Panc1 (cell line): ENCODE results near the gene SSR4. TPM values are rescaled to one million over a fixed set of nuclear protein-coding genes. Genes with fewer than 3 reads are reported as not detected.

Experiments
- ATAC-seq: fragments of 200-7000 bp; cut with Tn5 transposase; 2 replicates; pipeline ENCODE4 v1.9.1; 2020; ENCODE audit warnings: mild to moderate bottlenecking, moderate library complexity
- BruUV-seq: library from RNA; stranded (reverse); fragments of 400-500 nt; replicated peaks from 2 replicates; lab custom pipeline; 2021; lab: Mats Ljungman, UMichigan
- CTCF ChIA-PET: fragments of 300-600 bp; sonication (Branson Sonifier 250); formaldehyde crosslinking; loops from one replicate; lab custom pipeline; 2022; ENCODE audit warnings: antibody characterized with exemption; lab: Charles Lee
- POLR2A ChIA-PET: fragments of 300-600 bp; sonication (Branson Sonifier 250); formaldehyde crosslinking; loops from one replicate; lab custom pipeline; 2022; ENCODE audit warnings: antibody characterized with exemption; lab: Charles Lee
- DNase-seq: peaks from one replicate; pipeline ENCODE4 v3.0.0-alpha.2; 2010; ENCODE audit warnings: low read depth, low spot score
- H3K27ac ChIP-seq: 2 replicates; pipeline ENCODE4 v1.5.1; 2011; ENCODE audit warnings: mild to moderate bottlenecking, low read length, inconsistent platforms
- H3K27me3 ChIP-seq: fragments of 200-500 bp; sonication (Bioruptor generic); 2 replicates; pipeline ENCODE4 v1.6.0; 2014; ENCODE audit warnings: low read length, inconsistent platforms; ENCODE audit not compliant: control insufficient read depth, insufficient read depth
- H3K36me3 ChIP-seq: fragments of 200-500 bp; sonication (Bioruptor generic); 2 replicates; pipeline ENCODE4 v1.5.1; 2014; ENCODE audit warnings: inconsistent platforms, mild to moderate bottlenecking, low read length, moderate library complexity; ENCODE audit not compliant: control insufficient read depth, insufficient read depth
- H3K4me1 ChIP-seq: 2 replicates; pipeline ENCODE4 v1.5.1; 2011; ENCODE audit warnings: inconsistent platforms, mild to moderate bottlenecking, low read length, moderate library complexity; ENCODE audit not compliant: control insufficient read depth, insufficient read depth
- H3K4me3 ChIP-seq, 2 experiments: 2 replicates each; pipeline ENCODE4 v1.5.1; 2011 to 2012; ENCODE audit warnings: low read depth in 2 of 2, low read length in 2 of 2, mild to moderate bottlenecking in 2 of 2, inconsistent platforms in 1 of 2, moderate library complexity in 1 of 2
- H3K9me3 ChIP-seq: fragments of 200-500 bp; sonication (Bioruptor generic); 2 replicates; pipeline ENCODE4 v1.5.1; 2014; ENCODE audit warnings: low read depth, mild to moderate bottlenecking, inconsistent platforms, low read length, moderate library complexity; ENCODE audit not compliant: control insufficient read depth, insufficient read depth
- CTCF ChIP-seq: fragments of 450-650 bp; IDR thresholded peaks from 2 replicates; pipeline ENCODE4 v1.5.1; 2017; ENCODE audit warnings: mild to moderate bottlenecking
- POLR2AphosphoS5 ChIP-seq: IDR thresholded peaks from 2 replicates; pipeline ENCODE4 v1.6.1; 2012; ENCODE audit warnings: mild to moderate bottlenecking, low read depth, low read length, moderate library complexity
- SIN3A ChIP-seq: IDR thresholded peaks from 2 replicates; pipeline ENCODE4 v1.6.1; 2012; ENCODE audit warnings: low read depth, mild to moderate bottlenecking, low read length, moderate library complexity, borderline replicate concordance; ENCODE audit not compliant: insufficient read depth
- TCF7L2 ChIP-seq: IDR thresholded peaks from 2 replicates; pipeline ENCODE4 v1.6.1; 2011; ENCODE audit warnings: mild to moderate bottlenecking, low read depth, low read length, inconsistent platforms
- in situ Hi-C: cut with HindIII; loops from 2 replicates; pipeline ENCODE4 v1.10.0; 2016; ENCODE audit warnings: low sequenced_read_pairs, low pct_unique_long_range_greater_than_20kb
- intact Hi-C: fragments of 100-400 bp; cut with micrococcal nuclease; formaldehyde crosslinking; loops from one replicate; pipeline ENCODE4 v1.10.0; 2022; ENCODE audit not compliant: unreplicated experiment
- total RNA-seq: library from RNA; stranded (reverse); gene quantifications from one replicate; pipeline ENCODE4 v1.2.1, GENCODE V29; 2021; ENCODE audit not compliant: unreplicated experiment
- TF ChIP-seq, protein P1 (sequence below), 2 experiments: IDR thresholded peaks; 2 replicates each; pipeline ENCODE4 v1.6.1; 2011 to 2012; ENCODE audit warnings: low read depth in 2 of 2, control low read depth in 1 of 2, low read length in 1 of 2, mild to moderate bottlenecking in 1 of 2, moderate library complexity in 1 of 2; ENCODE audit not compliant: insufficient read depth in 1 of 2

Gene SSR4
- total RNA-seq, 1 experiment from 2014 or later = 504 TPM

DNA sequence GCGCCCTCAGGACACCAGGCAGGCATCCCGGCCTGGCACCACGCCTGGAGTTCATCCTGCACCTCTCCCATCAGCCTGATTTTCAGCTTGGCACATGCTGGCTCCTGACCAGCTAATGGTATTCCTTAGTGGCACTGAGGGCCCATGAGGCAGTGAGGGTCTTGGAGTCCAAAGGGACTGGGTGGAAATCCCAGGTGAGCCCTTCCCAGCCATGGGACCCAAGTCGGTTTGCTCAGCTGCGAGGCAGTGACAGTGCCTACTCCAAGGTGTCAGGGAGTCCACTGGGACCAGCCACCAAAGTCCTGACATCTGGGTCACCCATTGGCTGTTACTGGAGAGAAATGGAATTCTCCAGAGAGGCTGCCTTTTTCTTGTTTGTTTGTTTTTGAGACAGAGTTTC, 4.9 kb downstream of the SSR4 start:
- TF ChIP-seq, protein P1, sequence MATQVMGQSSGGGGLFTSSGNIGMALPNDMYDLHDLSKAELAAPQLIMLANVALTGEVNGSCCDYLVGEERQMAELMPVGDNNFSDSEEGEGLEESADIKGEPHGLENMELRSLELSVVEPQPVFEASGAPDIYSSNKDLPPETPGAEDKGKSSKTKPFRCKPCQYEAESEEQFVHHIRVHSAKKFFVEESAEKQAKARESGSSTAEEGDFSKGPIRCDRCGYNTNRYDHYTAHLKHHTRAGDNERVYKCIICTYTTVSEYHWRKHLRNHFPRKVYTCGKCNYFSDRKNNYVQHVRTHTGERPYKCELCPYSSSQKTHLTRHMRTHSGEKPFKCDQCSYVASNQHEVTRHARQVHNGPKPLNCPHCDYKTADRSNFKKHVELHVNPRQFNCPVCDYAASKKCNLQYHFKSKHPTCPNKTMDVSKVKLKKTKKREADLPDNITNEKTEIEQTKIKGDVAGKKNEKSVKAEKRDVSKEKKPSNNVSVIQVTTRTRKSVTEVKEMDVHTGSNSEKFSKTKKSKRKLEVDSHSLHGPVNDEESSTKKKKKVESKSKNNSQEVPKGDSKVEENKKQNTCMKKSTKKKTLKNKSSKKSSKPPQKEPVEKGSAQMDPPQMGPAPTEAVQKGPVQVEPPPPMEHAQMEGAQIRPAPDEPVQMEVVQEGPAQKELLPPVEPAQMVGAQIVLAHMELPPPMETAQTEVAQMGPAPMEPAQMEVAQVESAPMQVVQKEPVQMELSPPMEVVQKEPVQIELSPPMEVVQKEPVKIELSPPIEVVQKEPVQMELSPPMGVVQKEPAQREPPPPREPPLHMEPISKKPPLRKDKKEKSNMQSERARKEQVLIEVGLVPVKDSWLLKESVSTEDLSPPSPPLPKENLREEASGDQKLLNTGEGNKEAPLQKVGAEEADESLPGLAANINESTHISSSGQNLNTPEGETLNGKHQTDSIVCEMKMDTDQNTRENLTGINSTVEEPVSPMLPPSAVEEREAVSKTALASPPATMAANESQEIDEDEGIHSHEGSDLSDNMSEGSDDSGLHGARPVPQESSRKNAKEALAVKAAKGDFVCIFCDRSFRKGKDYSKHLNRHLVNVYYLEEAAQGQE (IDR thresholded peaks at IDR 0.05; ENCODE audit: insufficient read depth in 1 of 2, low read depth in 2 of 2, low read length in 1 of 2) = no peak
- ChIA-PET CTCF (no interaction called here), POLR2A (no interaction called here)
- ATAC-seq = no peak
- H3K4me3 ChIP-seq = no peak overlapping the region
- peaks cover 3% of the 10 kb centered on the region; the same call in 1 of the 2 replicates for H3K36me3 ChIP-seq
- no peak overlapping the region for H3K27ac ChIP-seq
- H3K27me3 ChIP-seq = no peaks in the 10 kb centered on the region
- DNase-seq = no peak
- in situ Hi-C loops = no loop called here
- H3K4me1 ChIP-seq = peaks cover 10% of the 10 kb centered on the region
- intact Hi-C loops = no loop called here
- H3K9me3 ChIP-seq = no peaks in the 10 kb centered on the region
- no TSS peak for BruUV-seq

- Histone ChIP-seq H3K9me3 (no peaks in the 10 kb centered on the region), H3K4me1 (peaks cover 10% of the 10 kb centered on the region), H3K4me3 (no peak overlapping the region), H3K27me3 (no peaks in the 10 kb centered on the region), H3K27ac (no peak overlapping the region), H3K36me3 (peaks cover 3% of the 10 kb centered on the region; the same call in 1 of the 2 replicates)
- DNase-seq (no peak), ATAC-seq (peak; percentile 47)
- BruUV-seq = no TSS peak
- CTCF ChIA-PET = no interaction called here
- POLR2A ChIA-PET = no interaction called here
- intact Hi-C loops (loop anchor here (10.0 kb wide), 1 partner anchor 85 kb away; the partner anchor contains the start of gene L1CAM), in situ Hi-C loops (no loop called here)
- TF ChIP-seq, protein P1 (IDR thresholded peaks at IDR 0.05; ENCODE audit: insufficient read depth in 1 of 2, low read depth in 2 of 2, low read length in 1 of 2) = no peak
- TF ChIP-seq CTCF (no peak), SIN3A (no peak), POLR2AphosphoS5 (no peak; the same call in 1 of the 2 replicates), TCF7L2 (no peak)
Observed at GRCh38 chrX:153800177-153800722, 5.8 kb downstream of the SSR4 start.
